Mucosa of stomach (tissue), 1 donor: ENCODE measurements around the gene NLRP6.
"Not testable (repeated sequence)": the region's sequence is repeated elsewhere in the genome, so short reads cannot be mapped to it uniquely, and the experiment has no call there.

Experiments
- H3K27me3 ChIP-seq: one replicate; pipeline ENCODE4 v1.7.0; 2013; ENCODE audit warnings: mild to moderate bottlenecking, low read length; ENCODE audit not compliant: control insufficient read depth, insufficient read depth
- H3K36me3 ChIP-seq: one replicate; pipeline ENCODE4 v1.7.0; 2013; ENCODE audit warnings: low read length; ENCODE audit not compliant: control insufficient read depth, insufficient read depth
- H3K4me1 ChIP-seq: one replicate; pipeline ENCODE4 v1.7.0; 2013; ENCODE audit warnings: mild to moderate bottlenecking, low read length; ENCODE audit not compliant: control insufficient read depth, insufficient read depth
- H3K4me3 ChIP-seq: one replicate; pipeline ENCODE4 v1.7.0; 2013; ENCODE audit warnings: low read length
- H3K9ac ChIP-seq: one replicate; pipeline ENCODE4 v1.7.0; 2013; ENCODE audit warnings: mild to moderate bottlenecking, low read length, moderate library complexity
- H3K9me3 ChIP-seq: one replicate; pipeline ENCODE4 v1.7.0; 2013; ENCODE audit warnings: mild to moderate bottlenecking, low read length, moderate library complexity; ENCODE audit not compliant: control insufficient read depth
- donor health status: Pancreatic carcinoma.

NLRP6 gene

DNA sequence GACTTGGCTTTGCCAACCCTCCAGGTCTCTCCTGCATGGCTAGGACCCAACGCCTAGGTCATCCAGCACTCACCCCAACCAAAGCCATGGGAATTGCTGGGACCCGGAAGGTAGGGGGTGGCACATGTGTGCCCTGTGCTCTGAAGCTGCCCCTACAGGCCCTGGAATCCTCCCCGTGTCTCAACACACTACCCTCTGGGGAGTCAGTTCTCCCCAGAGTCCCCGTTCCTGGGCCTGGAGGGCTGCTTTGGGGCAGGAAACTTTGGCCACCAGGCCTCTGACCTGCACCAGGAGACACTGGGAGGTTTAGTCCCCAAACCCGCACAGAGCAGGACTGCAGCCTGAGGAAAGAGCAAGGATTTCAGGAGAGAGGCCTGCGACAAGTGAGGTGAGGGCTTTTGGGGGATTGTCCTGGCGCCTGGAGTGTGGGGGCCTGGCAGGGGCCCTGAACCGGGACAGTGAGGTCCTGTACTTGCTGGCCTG, 35.1 kb downstream of the NLRP6 start:
- Histone ChIP-seq H3K4me1 (peaks cover 12% of the 10 kb centered on the region), H3K9me3 (no peaks in the 10 kb centered on the region), H3K27me3 (peaks cover 49% of the 10 kb centered on the region), H3K36me3 (no peaks in the 10 kb centered on the region), H3K4me3 (no peak overlapping the region), H3K9ac (peak overlapping the region; percentile 32)

- no peaks in the 10 kb centered on the region for H3K9me3 ChIP-seq
- no peaks in the 10 kb centered on the region for H3K36me3 ChIP-seq
- H3K27me3 ChIP-seq, result peaks cover 49% of the 10 kb centered on the region
- H3K4me1 ChIP-seq, result peaks cover 12% of the 10 kb centered on the region
- H3K4me3 ChIP-seq, result no peak within 1 kb of the TSS
- peak within 1 kb of the TSS; percentile 47 for H3K9ac ChIP-seq
Observed at GRCh38 chr11:313787-314553, 35.8 kb downstream of the NLRP6 start, which contains the start of gene IFITM1. TSS of gene IFITM1 (plus strand) at chr11:314040. CDS start at chr11:314171, 131 bp downstream.

DNA sequence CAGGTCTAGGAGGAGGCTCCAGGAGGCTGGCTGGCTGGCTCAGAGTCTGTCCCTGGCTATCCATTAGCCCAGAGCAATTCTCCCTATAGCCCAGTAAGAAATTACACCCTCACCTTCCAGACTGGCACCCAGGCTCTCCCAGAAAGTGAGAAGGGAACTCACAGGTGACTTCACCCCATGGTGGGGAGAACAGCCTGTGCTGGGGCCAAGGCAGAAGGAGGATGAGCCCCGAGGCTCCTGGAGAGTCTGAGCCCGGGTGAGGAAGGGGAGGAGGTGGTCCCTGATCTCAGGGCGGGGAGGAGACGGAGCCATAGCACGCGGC, 36.3 kb downstream of the NLRP6 start:
- not testable (repeated sequence) for H3K9me3 ChIP-seq, H3K36me3 ChIP-seq, H3K4me1 ChIP-seq, H3K4me3 ChIP-seq
- H3K27me3 ChIP-seq, result peaks cover 45% of the 10 kb centered on the region
- H3K9ac ChIP-seq, result peak overlapping the region; percentile 47

DNA sequence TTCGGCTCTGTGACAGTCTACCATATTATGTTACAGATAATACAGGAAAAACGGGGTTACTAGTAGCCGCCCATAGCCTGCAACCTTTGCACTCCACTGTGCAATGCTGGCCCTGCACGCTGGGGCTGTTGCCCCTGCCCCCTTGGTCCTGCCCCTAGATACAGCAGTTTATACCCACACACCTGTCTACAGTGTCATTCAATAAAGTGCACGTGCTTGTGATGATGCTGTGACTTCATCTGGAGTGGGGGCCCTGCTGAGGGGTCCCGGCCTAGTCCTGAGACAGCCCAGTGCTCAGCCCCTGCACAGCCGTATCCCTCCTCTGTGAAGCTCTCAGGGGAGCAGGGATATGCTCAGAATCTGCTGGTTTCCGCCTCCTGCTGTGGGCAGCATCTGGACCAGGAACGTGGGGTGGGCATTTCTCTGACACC, 36.9 kb downstream of the NLRP6 start:
- peaks cover 8% of the 10 kb centered on the region for H3K4me1 ChIP-seq
- H3K9ac ChIP-seq, result peak overlapping the region; percentile 47
- no peak overlapping the region for H3K4me3 ChIP-seq
- H3K9me3 ChIP-seq, result no peaks in the 10 kb centered on the region
- peaks cover 43% of the 10 kb centered on the region for H3K27me3 ChIP-seq
- no peaks in the 10 kb centered on the region for H3K36me3 ChIP-seq

DNA sequence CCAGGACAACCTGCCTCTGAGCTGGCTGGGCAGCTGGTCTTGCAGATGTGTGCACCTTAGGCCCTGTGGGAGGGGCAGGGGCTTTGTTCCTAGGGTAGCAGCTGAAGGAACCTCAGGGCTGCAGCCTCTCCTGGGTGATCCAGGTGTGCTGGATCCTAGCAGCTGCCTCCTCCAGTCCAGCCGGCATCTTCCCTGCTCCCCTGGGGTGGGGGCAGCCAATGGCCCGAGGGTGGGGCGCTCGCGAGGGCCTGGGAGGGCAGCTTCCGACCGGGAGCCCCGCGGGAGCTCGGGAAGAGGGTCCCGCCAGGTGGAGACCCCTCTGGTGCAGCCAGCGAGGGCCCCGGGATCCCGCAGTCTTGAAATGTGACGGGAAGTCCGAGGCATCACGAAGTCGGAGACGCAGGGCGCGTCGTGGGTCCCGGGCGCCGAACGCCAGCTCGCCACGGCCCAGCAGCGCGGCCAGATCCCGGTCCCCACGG, 37.3 kb downstream of the NLRP6 start:
- no peaks in the 10 kb centered on the region for H3K36me3 ChIP-seq
- H3K9me3 ChIP-seq, result no peaks in the 10 kb centered on the region
- peak overlapping the region; percentile 47 for H3K9ac ChIP-seq
- peaks cover 8% of the 10 kb centered on the region for H3K4me1 ChIP-seq
- no peak overlapping the region for H3K4me3 ChIP-seq
- H3K27me3 ChIP-seq, result peaks cover 43% of the 10 kb centered on the region

DNA sequence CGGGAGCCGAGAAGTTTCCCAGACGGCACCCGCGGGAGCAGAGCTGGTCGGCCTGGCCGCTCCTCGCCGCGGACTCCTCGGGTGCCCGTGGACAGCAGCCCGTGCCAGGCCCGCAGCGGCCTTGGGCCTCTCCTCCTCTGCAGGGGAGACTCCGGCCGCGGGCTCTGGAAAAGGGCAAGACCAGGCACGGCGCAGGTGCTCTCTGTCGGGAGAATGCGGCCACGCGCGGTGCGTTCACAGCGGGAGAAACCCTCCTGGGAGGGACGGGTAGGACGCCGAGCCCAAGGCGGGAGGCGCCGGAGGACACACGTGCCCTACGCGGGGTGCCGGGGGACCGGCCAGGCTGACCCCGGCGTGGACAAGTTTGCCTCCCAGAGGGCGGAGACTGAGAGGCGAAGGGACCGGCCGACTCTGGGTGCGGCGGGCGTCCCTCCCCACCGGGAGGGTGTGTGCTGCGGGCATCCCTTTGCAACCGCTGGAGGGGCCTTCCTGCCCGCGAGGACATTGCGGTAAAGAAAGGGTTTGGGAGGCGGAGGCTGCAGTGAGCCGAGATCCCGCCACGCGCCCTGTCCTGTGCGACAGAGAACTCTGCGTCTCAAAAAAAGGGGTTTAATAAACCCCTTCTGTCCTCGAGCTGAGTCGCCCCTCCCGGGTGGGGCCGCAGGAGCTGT, 38.0 kb downstream of the NLRP6 start:
- Histone ChIP-seq H3K36me3 (no peaks in the 10 kb centered on the region), H3K4me3 (no peak overlapping the region)

DNA sequence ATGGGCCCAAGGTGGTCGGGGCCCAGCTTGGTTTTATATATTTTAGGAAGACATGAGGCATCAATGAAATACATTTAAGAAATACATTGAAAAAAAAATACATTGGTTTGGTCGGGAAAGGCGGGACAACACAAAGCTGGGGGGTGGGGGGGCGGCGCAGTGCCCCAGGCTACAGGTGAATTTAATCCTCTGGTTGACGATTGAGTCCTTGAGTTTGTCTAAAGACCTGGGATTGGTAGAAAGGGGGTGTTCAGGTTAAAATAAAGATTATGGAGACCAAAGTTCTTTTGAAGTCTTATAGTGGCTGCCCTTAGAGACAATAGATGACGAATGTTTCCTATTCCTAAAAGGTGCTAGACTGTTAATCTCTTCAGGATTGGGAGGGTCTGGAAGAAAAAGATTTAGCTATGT, 38.7 kb downstream of the NLRP6 start:
- Histone ChIP-seq H3K27me3 (peaks cover 40% of the 10 kb centered on the region), H3K9me3 (no peaks in the 10 kb centered on the region), H3K9ac (peak overlapping the region; percentile 1), H3K36me3 (no peaks in the 10 kb centered on the region), H3K4me1 (peaks cover 8% of the 10 kb centered on the region), H3K4me3 (no peak overlapping the region)

More for the DNA sequence above, 38.0 kb downstream of the NLRP6 start:
- no peaks in the 10 kb centered on the region for H3K9me3 ChIP-seq
- peaks cover 8% of the 10 kb centered on the region for H3K4me1 ChIP-seq
- peaks cover 43% of the 10 kb centered on the region for H3K27me3 ChIP-seq
- peak overlapping the region; percentile 1 for H3K9ac ChIP-seq

DNA sequence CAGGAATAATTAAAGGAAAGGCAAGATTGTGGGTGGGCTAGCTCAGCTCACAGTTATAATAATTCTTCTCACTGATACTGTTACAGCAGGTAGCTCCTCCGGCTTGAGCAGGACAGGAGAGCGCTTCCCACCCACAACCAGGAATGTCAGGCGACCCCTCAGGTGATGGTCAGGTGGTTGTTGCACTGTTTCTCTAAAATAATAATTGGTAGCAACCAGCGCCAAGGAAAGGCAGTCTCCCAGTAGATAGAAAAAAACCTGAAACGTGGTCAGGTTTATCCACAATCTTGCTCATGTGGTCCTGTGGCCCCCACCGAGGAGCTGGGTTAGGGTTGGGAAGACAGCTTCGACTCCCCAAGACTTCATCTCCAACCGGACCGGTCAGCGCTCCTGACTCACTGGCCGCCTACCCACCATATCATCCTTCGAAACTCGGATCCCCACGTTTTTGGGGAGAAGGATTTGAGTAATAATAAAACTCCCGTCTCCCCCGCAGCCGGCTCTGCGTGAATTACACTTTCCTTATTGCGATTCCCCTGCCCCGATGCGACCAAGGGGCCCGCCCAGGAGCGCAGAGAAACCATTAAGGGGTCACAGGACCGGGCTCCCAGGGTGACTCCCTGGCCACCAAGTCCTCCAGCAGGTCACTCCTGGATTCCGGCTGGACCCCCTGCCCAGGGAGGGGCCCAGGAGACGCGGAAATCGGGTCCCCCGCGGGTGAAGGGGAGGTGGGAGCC, 39.6 kb downstream of the NLRP6 start:
- H3K4me1 ChIP-seq, H3K4me3 ChIP-seq, H3K9ac ChIP-seq, H3K36me3 ChIP-seq, H3K9me3 ChIP-seq: not testable (repeated sequence)
- H3K27me3 ChIP-seq, result peaks cover 34% of the 10 kb centered on the region

GRCh38 chr11:318405-319120, 40.4 kb downstream of the NLRP6 start:
- H3K27me3 ChIP-seq, result peaks cover 34% of the 10 kb centered on the region
- not testable (repeated sequence) for H3K9me3 ChIP-seq, H3K36me3 ChIP-seq, H3K4me3 ChIP-seq, H3K4me1 ChIP-seq, H3K9ac ChIP-seq

- H3K4me3 ChIP-seq, H3K9me3 ChIP-seq, H3K36me3 ChIP-seq, H3K4me1 ChIP-seq: not testable (repeated sequence)
- Histone ChIP-seq H3K9ac (peak overlapping the region; percentile 64), H3K27me3 (peaks cover 29% of the 10 kb centered on the region)
Observed at GRCh38 chr11:319121-319887, 41.1 kb downstream of the NLRP6 start.

DNA sequence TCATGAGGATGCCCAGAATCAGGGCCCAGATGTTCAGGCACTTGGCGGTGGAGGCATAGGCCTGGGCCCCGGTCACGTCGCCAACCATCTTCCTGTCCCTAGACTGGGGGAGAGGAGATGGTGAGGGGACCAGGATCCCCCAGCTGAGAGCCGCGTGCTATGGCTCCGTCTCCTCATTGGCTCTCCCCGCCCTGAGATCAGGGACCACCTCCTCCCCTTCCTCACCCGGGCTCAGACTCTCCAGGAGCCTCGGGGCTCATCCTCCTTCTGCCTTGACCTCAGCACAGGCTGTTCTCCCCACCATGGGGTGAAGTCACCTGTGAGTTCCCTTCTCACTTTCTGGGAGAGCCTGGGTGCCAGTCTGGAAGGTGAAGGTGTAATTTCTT, 41.7 kb downstream of the NLRP6 start:
- not testable (repeated sequence) for H3K9me3 ChIP-seq, H3K4me1 ChIP-seq, H3K36me3 ChIP-seq
- peak overlapping the region; percentile 40 for H3K4me3 ChIP-seq
- peaks cover 28% of the 10 kb centered on the region for H3K27me3 ChIP-seq
- H3K9ac ChIP-seq, result peak overlapping the region; percentile 73
